ENCODE data around the gene ATRIP.

DNA sequence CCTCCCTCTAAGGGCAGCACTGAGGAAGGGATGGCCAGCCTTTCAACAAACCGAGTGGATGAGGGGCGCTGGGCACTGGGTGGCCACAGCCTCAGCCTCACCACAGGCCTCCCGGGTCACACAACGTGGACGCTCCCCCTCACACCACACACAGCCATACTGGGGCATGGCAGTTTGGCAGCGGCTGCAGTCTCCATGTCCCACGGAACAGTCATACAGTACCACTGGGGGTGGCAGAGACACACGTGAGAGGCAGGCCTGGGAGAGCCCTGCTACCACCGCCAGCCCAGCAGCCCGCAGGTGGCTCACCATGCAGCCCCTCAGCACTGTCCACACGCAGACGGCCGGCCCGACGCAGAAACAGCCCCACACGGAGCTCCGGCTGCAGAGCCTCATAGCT lies 28.4 kb upstream of the ATRIP start:
- TF ChIP-seq POLR2A (IDR thresholded peaks at IDR 0.05) (no peak), CTCF (IDR thresholded peaks at IDR 0.05) (no peak)

Data from sigmoid colon (tissue), 3 donors.